NCI-H1694 (cell line): ENCODE measurements around the gene NUDT3.
A peak's percentile ranks its signal among the peaks of the same experiment; 100 is the strongest.
"Not testable (repeated sequence)": the region's sequence is repeated elsewhere in the genome, so short reads cannot be mapped to it uniquely, and the experiment has no call there.

Source experiments
- DNase-seq: peaks from one replicate; lab custom pipeline; 2025; lab: John Stamatoyannopoulos, UW

Gene NUDT3

GRCh38 chr6:34392497-34393190, at the start of gene NUDT3:
TSS of gene NUDT3 (minus strand) at chr6:34392669. CDS start at chr6:34392362, 307 bp downstream.
- DNase-seq: peak; percentile 77

GRCh38 chr6:34441526-34441925, 49.1 kb upstream of the NUDT3 start:
- DNase-seq: no peak

GRCh38 chr6:34439442-34439841, 47.0 kb upstream of the NUDT3 start:
- no peak for DNase-seq

GRCh38 chr6:34438705-34439104, 46.2 kb upstream of the NUDT3 start:
- no peak for DNase-seq

GRCh38 chr6:34437644-34437970, 45.1 kb upstream of the NUDT3 start:
- no peak for DNase-seq

- DNase-seq: no peak
Observed at GRCh38 chr6:34436803-34437643, 44.6 kb upstream of the NUDT3 start.

GRCh38 chr6:34435916-34436315, 43.4 kb upstream of the NUDT3 start:
- DNase-seq: no peak

GRCh38 chr6:34425498-34426410, 33.3 kb upstream of the NUDT3 start, which contains the start of gene RPS10:
TSS of gene RPS10 (minus strand) at chr6:34426069. CDS start at chr6:34425221, 848 bp downstream.
- DNase-seq: peak; percentile 71

- DNase-seq: no peak
Observed at GRCh38 chr6:34425132-34425497, 32.6 kb upstream of the NUDT3 start.

- no peak for DNase-seq
Observed at GRCh38 chr6:34424200-34425131, 32.0 kb upstream of the NUDT3 start.

- no peak for DNase-seq
Observed at GRCh38 chr6:34423254-34423653, 30.8 kb upstream of the NUDT3 start.

GRCh38 chr6:34418367-34418766, 25.9 kb upstream of the NUDT3 start:
- DNase-seq: no peak

- DNase-seq: no peak
Observed at GRCh38 chr6:34416877-34417371, 24.5 kb upstream of the NUDT3 start.

- DNase-seq: peak; percentile 67
Observed at GRCh38 chr6:34414999-34415858, 22.8 kb upstream of the NUDT3 start.

GRCh38 chr6:34412643-34413214, 20.3 kb upstream of the NUDT3 start:
- no peak for DNase-seq

GRCh38 chr6:34412016-34412415, 19.5 kb upstream of the NUDT3 start:
- DNase-seq: no peak

GRCh38 chr6:34407915-34408314, 15.4 kb upstream of the NUDT3 start:
- DNase-seq: not testable (repeated sequence)

GRCh38 chr6:34396518-34396917, 4.0 kb upstream of the NUDT3 start:
- DNase-seq: no peak

GRCh38 chr6:34393966-34394305, 1.5 kb upstream of the NUDT3 start:
- DNase-seq: no peak
